Duodenal mucosa (tissue), 2 donors: ENCODE measurements around the gene TMEM119.
"Not testable (repeated sequence)": the region's sequence is repeated elsewhere in the genome, so short reads cannot be mapped to it uniquely, and the experiment has no call there.

Source experiments
- H3K27ac ChIP-seq: one replicate; pipeline ENCODE4 v1.7.0; 2013; ENCODE audit warnings: low read depth, low read length
- H3K27me3 ChIP-seq, 2 donors: one replicate each; pipeline ENCODE4 v1.7.0; 2013; ENCODE audit warnings: low read length in 2 of 2, control low read depth in 1 of 2; ENCODE audit not compliant: insufficient read depth in 2 of 2, control insufficient read depth in 1 of 2
- H3K36me3 ChIP-seq, 2 donors: one replicate each; pipeline ENCODE4 v1.7.0; 2013; ENCODE audit warnings: low read length in 2 of 2, control low read depth in 1 of 2; ENCODE audit not compliant: insufficient read depth in 2 of 2, control insufficient read depth in 1 of 2
- H3K4me1 ChIP-seq, 2 donors: one replicate each; pipeline ENCODE4 v1.7.0; 2013; ENCODE audit warnings: low read length in 2 of 2, control low read depth in 1 of 2; ENCODE audit not compliant: insufficient read depth in 2 of 2, control insufficient read depth in 1 of 2
- H3K4me3 ChIP-seq, 2 donors: one replicate each; pipeline ENCODE4 v1.7.0; 2013; ENCODE audit warnings: low read length in 2 of 2, low read depth in 1 of 2
- H3K9ac ChIP-seq, 2 donors: one replicate each; pipeline ENCODE4 v1.7.0; 2013; ENCODE audit warnings: low read length in 2 of 2, low read depth in 1 of 2
- H3K9me3 ChIP-seq, 2 donors: one replicate each; pipeline ENCODE4 v1.7.0; 2013; ENCODE audit warnings: low read length in 2 of 2, control low read depth in 1 of 2; ENCODE audit not compliant: control insufficient read depth in 1 of 2

TMEM119 gene

GRCh38 chr12:108591267-108591980 lies 6.5 kb downstream of the TMEM119 start:
- no peaks in the 10 kb centered on the region for H3K36me3 ChIP-seq
- no peaks in the 10 kb centered on the region for H3K4me1 ChIP-seq
- no peak overlapping the region for H3K4me3 ChIP-seq
- H3K9ac ChIP-seq: no peak overlapping the region
- H3K9me3 ChIP-seq: no peaks in the 10 kb centered on the region
- H3K27me3 ChIP-seq: no peaks in the 10 kb centered on the region
- no peak overlapping the region for H3K27ac ChIP-seq

GRCh38 chr12:108590463-108590862 lies 7.4 kb downstream of the TMEM119 start:
- H3K4me1 ChIP-seq, H3K9ac ChIP-seq, H3K27me3 ChIP-seq: not testable (repeated sequence)

GRCh38 chr12:108589840-108590229 lies 8.0 kb downstream of the TMEM119 start:
- no peaks in the 10 kb centered on the region for H3K27me3 ChIP-seq
- no peak overlapping the region for H3K4me3 ChIP-seq
- H3K36me3 ChIP-seq: no peaks in the 10 kb centered on the region
- H3K27ac ChIP-seq: no peak overlapping the region
- H3K4me1 ChIP-seq: no peaks in the 10 kb centered on the region
- no peaks in the 10 kb centered on the region for H3K9me3 ChIP-seq
- H3K9ac ChIP-seq: no peak overlapping the region

More at GRCh38 chr12:108590463-108590862, 7.4 kb downstream of the TMEM119 start:
- not testable (repeated sequence) for H3K9me3 ChIP-seq, H3K27ac ChIP-seq, H3K4me3 ChIP-seq, H3K36me3 ChIP-seq

GRCh38 chr12:108589028-108589839 lies 8.7 kb downstream of the TMEM119 start:
- H3K9me3 ChIP-seq: no peaks in the 10 kb centered on the region

GRCh38 chr12:108587826-108588225 lies 10.1 kb downstream of the TMEM119 start:
- Histone ChIP-seq H3K9ac (no peak overlapping the region), H3K27ac (no peak overlapping the region), H3K4me1 (no peaks in the 10 kb centered on the region), H3K9me3 (no peaks in the 10 kb centered on the region), H3K36me3 (no peaks in the 10 kb centered on the region), H3K27me3 (no peaks in the 10 kb centered on the region), H3K4me3 (no peak overlapping the region)

More at GRCh38 chr12:108589028-108589839, 8.7 kb downstream of the TMEM119 start:
- Histone ChIP-seq H3K27me3 (no peaks in the 10 kb centered on the region), H3K9ac (no peak overlapping the region), H3K27ac (no peak overlapping the region), H3K36me3 (no peaks in the 10 kb centered on the region), H3K4me3 (no peak overlapping the region), H3K4me1 (no peaks in the 10 kb centered on the region)

- Histone ChIP-seq H3K27ac (no peak overlapping the region), H3K4me3 (no peak overlapping the region), H3K27me3 (no peaks in the 10 kb centered on the region), H3K36me3 (no peaks in the 10 kb centered on the region), H3K9me3 (no peaks in the 10 kb centered on the region), H3K4me1 (no peaks in the 10 kb centered on the region), H3K9ac (no peak overlapping the region)
Observed at GRCh38 chr12:108586306-108586705, 11.6 kb downstream of the TMEM119 start.

GRCh38 chr12:108585864-108586263 lies 12.0 kb downstream of the TMEM119 start:
- Histone ChIP-seq H3K9ac (no peak overlapping the region), H3K36me3 (no peaks in the 10 kb centered on the region), H3K4me1 (no peaks in the 10 kb centered on the region), H3K27ac (no peak overlapping the region), H3K9me3 (no peaks in the 10 kb centered on the region), H3K27me3 (no peaks in the 10 kb centered on the region), H3K4me3 (no peak overlapping the region)

GRCh38 chr12:108584456-108585065 lies 13.3 kb downstream of the TMEM119 start:
- Histone ChIP-seq H3K27ac (no peak overlapping the region), H3K9ac (no peak overlapping the region), H3K36me3 (no peaks in the 10 kb centered on the region)

GRCh38 chr12:108583991-108584390 lies 13.9 kb downstream of the TMEM119 start:
- H3K9me3 ChIP-seq: no peaks in the 10 kb centered on the region
- H3K36me3 ChIP-seq: no peaks in the 10 kb centered on the region

More at GRCh38 chr12:108584456-108585065, 13.3 kb downstream of the TMEM119 start:
- no peaks in the 10 kb centered on the region for H3K9me3 ChIP-seq
- H3K4me1 ChIP-seq: no peaks in the 10 kb centered on the region
- H3K4me3 ChIP-seq: no peak overlapping the region
- no peaks in the 10 kb centered on the region for H3K27me3 ChIP-seq

More at GRCh38 chr12:108583991-108584390, 13.9 kb downstream of the TMEM119 start:
- Histone ChIP-seq H3K27me3 (no peaks in the 10 kb centered on the region), H3K4me3 (no peak overlapping the region), H3K27ac (no peak overlapping the region), H3K4me1 (no peaks in the 10 kb centered on the region), H3K9ac (no peak overlapping the region)
